Spleen (tissue), 11 donors: Measurements from ENCODE around the gene RFX4. TPM values are rescaled to one million over a fixed set of nuclear protein-coding genes. Genes with fewer than 3 reads are reported as not detected.

Experiments
- DNase-seq: peaks from one replicate; pipeline ENCODE4 v3.0.0-alpha.2; 2020
- H3K27ac ChIP-seq, 8 donors: fragments of 200-600 bp; sonication (generic) in 7 of 8; 1 replicate in 4 of 8; 2 replicates in 4 of 8; pipeline versions ENCODE4 v1.5.0 to v1.8.0; 2016 to 2021; ENCODE audit warnings: inconsistent platforms in 4 of 8, mild to moderate bottlenecking in 4 of 8, moderate library complexity in 1 of 8
- H3K27me3 ChIP-seq, 7 donors: fragments of 200-600 bp; sonication (generic) in 6 of 7; replicated peaks in 1 of 7; 1 replicate in 4 of 7; 2 replicates in 3 of 7; pipeline versions ENCODE4 v1.5.0 to v1.8.0; 2016 to 2021; ENCODE audit warnings: inconsistent platforms in 3 of 7, mild to moderate bottlenecking in 1 of 7
- H3K36me3 ChIP-seq, 6 donors: fragments of 200-600 bp; sonication (generic) in 5 of 6; 1 replicate in 4 of 6; 2 replicates in 2 of 6; pipeline versions ENCODE4 v1.5.0 to v1.8.0; 2016 to 2021; ENCODE audit warnings: inconsistent platforms in 2 of 6
- H3K4me1 ChIP-seq, 6 donors: fragments of 200-600 bp; sonication (generic) in 5 of 6; 1 replicate in 3 of 6; 2 replicates in 3 of 6; pipeline versions ENCODE4 v1.5.0 to v1.8.0; 2016 to 2021; ENCODE audit warnings: inconsistent platforms in 3 of 6
- H3K4me3 ChIP-seq, 8 donors: fragments of 200-600 bp; sonication (generic) in 7 of 8; 1 replicate in 4 of 8; 2 replicates in 4 of 8; pipeline versions ENCODE4 v1.5.0 to v1.8.0; 2016 to 2021; ENCODE audit warnings: inconsistent platforms in 4 of 8, mild to moderate bottlenecking in 4 of 8, moderate library complexity in 2 of 8
- H3K9me3 ChIP-seq, 8 donors: fragments of 200-600 bp; sonication (generic) in 7 of 8; 1 replicate in 4 of 8; 2 replicates in 4 of 8; pipeline versions ENCODE4 v1.5.0 to v1.8.0; 2016 to 2021; ENCODE audit warnings: inconsistent platforms in 4 of 8
- CTCF ChIP-seq, 11 experiments: fragments of 200-600 bp in 7 of 11; fragments of 450-650 bp in 4 of 11; sonication (generic) in 4 of 11; IDR thresholded peaks in 8 of 11; conservative IDR thresholded peaks in 3 of 11; 1 replicate in 7 of 11; 2 replicates in 4 of 11; pipeline versions ENCODE4 v1.4.0 to v1.8.0; 2016 to 2021; ENCODE audit warnings: antibody characterized with exemption in 11 of 11, inconsistent platforms in 4 of 11, mild to moderate bottlenecking in 1 of 11
- POLR2A ChIP-seq, 3 donors: fragments of 450-650 bp; IDR thresholded peaks; one replicate each; pipeline ENCODE4 v1.5.1; 2017; ENCODE audit warnings: antibody characterized with exemption in 3 of 3, mild to moderate bottlenecking in 1 of 3
- POLR2AphosphoS5 ChIP-seq, 3 donors: sonication (generic); formaldehyde crosslinking; IDR thresholded peaks; one replicate each; pipeline ENCODE4 v1.5.1; 2017; ENCODE audit warnings: antibody characterized with exemption in 3 of 3
- WGBS, 5 donors: extraction: QIAGEN DNeasy Blood & Tissue Kit in 3 of 5; methylation state at CpG; one replicate each; pipeline versions ENCODE4 v1.1.5 to v1.1.7; 2013 to 2018; 5-methylcytosine and 5-hydroxymethylcytosine counted together
- intact Hi-C: fragments of 100-400 bp; cut with DNase I; formaldehyde crosslinking; loops from one replicate; pipeline ENCODE4 v1.15.0; 2023; ENCODE audit warnings: low total_unique reads
- polyA plus RNA-seq, 3 donors: library from polyadenylated mRNA; stranded (reverse); fragments of 200-250 nt; gene quantifications; one replicate each; pipeline ENCODE4 v1.2.1, GENCODE V29; 2013
- total RNA-seq, 7 donors: library from RNA; depleted of rRNA in 3 of 7; stranded (reverse); fragments of >200 nt in 3 of 7; fragmentation: NEBNext Ultra II Directional in 4 of 7; extraction: Animal tissue kit (Norgen Biotek cat#: 25700) in 4 of 7; gene quantifications; one replicate each; pipeline versions ENCODE4 v1.1.0 to v1.2.1, GENCODE V29; 2016 to 2021
- donor health status: healthy with polysubstance abuse.
- donor health status: DM: no; HTN: no; CAD: no; lungs with moderate emphysema.
- donor health status: DM: no; HTN: no; CAD: no.
- donor health status: Bipolar disorder and iron deficiency.
- donor health status: healthy.
- donor health status: DM: no; HTN: no; CAD: no.
- donor health status: DM: yes; HTN: yes; CAD: no.

The RFX4 gene
- total and polyA plus RNA-seq, 10 donors: not detected

- WGBS, 5 donors: 73 to 85% (median 80%) methylated on average over 2 of the region's 2 CpGs
- no peak for TF ChIP-seq POLR2A (IDR thresholded peaks at IDR 0.05)
- TF ChIP-seq POLR2AphosphoS5 (IDR thresholded peaks at IDR 0.05): no peak
- no peak for TF ChIP-seq CTCF (IDR thresholded peaks at IDR 0.05 in 8 of 11, conservative IDR thresholded peaks at IDR 0.05 in 3 of 11)
- Histone ChIP-seq H3K27ac (peak overlapping the region in 5 of 8 donors; percentile 40 to 78 (median 56)), H3K4me3 (no peak overlapping the region), H3K36me3 (no peaks in the 10 kb centered on the region), H3K27me3 (peaks cover 0 to 29% (median 0%) of the 10 kb centered on the region in 7 donors), H3K4me1 (peaks cover 0 to 34% (median 8%) of the 10 kb centered on the region in 6 donors), H3K9me3 (no peaks in the 10 kb centered on the region)
- intact Hi-C loops: no loop called here
- no peak for DNase-seq
Measured at GRCh38 chr12:106767206-106767605, 184.4 kb downstream of the RFX4 start.

- peak in 1 of 3 donors; percentile 9 for TF ChIP-seq POLR2AphosphoS5 (IDR thresholded peaks at IDR 0.05)
- no peak for TF ChIP-seq CTCF (IDR thresholded peaks at IDR 0.05 in 8 of 11, conservative IDR thresholded peaks at IDR 0.05 in 3 of 11)
- Histone ChIP-seq H3K9me3 (no peaks in the 10 kb centered on the region), H3K36me3 (no peaks in the 10 kb centered on the region), H3K4me1 (peaks cover 0 to 38% (median 8%) of the 10 kb centered on the region in 6 donors), H3K4me3 (no peak overlapping the region), H3K27ac (peak overlapping the region in 4 of 8 donors; percentile 11 to 78 (median 60)), H3K27me3 (peaks cover 0 to 29% (median 0%) of the 10 kb centered on the region in 7 donors)
- WGBS, 5 donors: 54 to 60% (median 59%) methylated on average over 9 of the region's 9 CpGs
- no peak for DNase-seq
- intact Hi-C loops: no loop called here
Measured at GRCh38 chr12:106767954-106768822, 185.4 kb downstream of the RFX4 start.

GRCh38 chr12:106769078-106769477 lies 186.3 kb downstream of the RFX4 start:
- peak overlapping the region in 2 of 8 donors; percentile 16 to 71 for H3K27ac ChIP-seq
- no peaks in the 10 kb centered on the region for H3K36me3 ChIP-seq
- intact Hi-C loops: no loop called here

More at GRCh38 chr12:106769078-106769477, 186.3 kb downstream of the RFX4 start:
- TF ChIP-seq POLR2A (IDR thresholded peaks at IDR 0.05): no peak
- no peak for TF ChIP-seq POLR2AphosphoS5 (IDR thresholded peaks at IDR 0.05)
- no peak for TF ChIP-seq CTCF (IDR thresholded peaks at IDR 0.05 in 8 of 11, conservative IDR thresholded peaks at IDR 0.05 in 3 of 11)
- DNase-seq: no peak
- Histone ChIP-seq H3K4me1 (peaks cover 0 to 46% (median 12%) of the 10 kb centered on the region in 6 donors), H3K4me3 (no peak overlapping the region), H3K9me3 (no peaks in the 10 kb centered on the region), H3K27me3 (peaks cover 0 to 33% (median 0%) of the 10 kb centered on the region in 7 donors)
- 50 to 67% (median 60%) methylated on average over 5 of the region's 5 CpGs for WGBS, 5 donors
